Mesothelial cell of epicardium (in vitro differentiated cells): Measurements from ENCODE around the gene PCSK1. TPM values are rescaled to one million over a fixed set of nuclear protein-coding genes. Genes with fewer than 3 reads are reported as not detected.

Source experiments
- DNase-seq, 2 experiments: peaks; one replicate each; pipeline ENCODE4 v3.0.0; 2021; ENCODE audit warnings: low spot score in 2 of 2; ENCODE audit not compliant: unreplicated experiment in 2 of 2
- H3K27ac Mint-ChIP-seq: 2 replicates; pipeline ENCODE4 v1.8.0; 2021; ENCODE audit warnings: mixed read lengths
- H3K27me3 Mint-ChIP-seq: 2 replicates; pipeline ENCODE4 v1.8.0; 2021; ENCODE audit warnings: low read depth, mixed read lengths
- H3K36me3 Mint-ChIP-seq: 2 replicates; pipeline ENCODE4 v1.8.0; 2021; ENCODE audit warnings: mixed read lengths
- H3K4me1 Mint-ChIP-seq: 2 replicates; pipeline ENCODE4 v1.8.0; 2021; ENCODE audit warnings: mixed read lengths
- H3K4me3 Mint-ChIP-seq: 2 replicates; pipeline ENCODE4 v1.8.0; 2021; ENCODE audit warnings: mild to moderate bottlenecking, moderate library complexity, mixed read lengths
- H3K9me3 Mint-ChIP-seq: 2 replicates; pipeline ENCODE4 v1.8.0; 2021; ENCODE audit warnings: mixed read lengths
- total RNA-seq: library from RNA; stranded (reverse); gene quantifications from 3 replicates; pipeline ENCODE4 v1.2.1, GENCODE V29; 2021
- TF ChIP-seq, protein P1 (sequence below): fragments of 200-600 bp; sonication (generic); IDR thresholded peaks from one replicate; pipeline ENCODE4 v1.5.0; 2021; ENCODE audit warnings: antibody characterized with exemption; ENCODE audit not compliant: unreplicated experiment

PCSK1 gene
- total RNA-seq, 1 donor from 2014 or later: not detected

DNA sequence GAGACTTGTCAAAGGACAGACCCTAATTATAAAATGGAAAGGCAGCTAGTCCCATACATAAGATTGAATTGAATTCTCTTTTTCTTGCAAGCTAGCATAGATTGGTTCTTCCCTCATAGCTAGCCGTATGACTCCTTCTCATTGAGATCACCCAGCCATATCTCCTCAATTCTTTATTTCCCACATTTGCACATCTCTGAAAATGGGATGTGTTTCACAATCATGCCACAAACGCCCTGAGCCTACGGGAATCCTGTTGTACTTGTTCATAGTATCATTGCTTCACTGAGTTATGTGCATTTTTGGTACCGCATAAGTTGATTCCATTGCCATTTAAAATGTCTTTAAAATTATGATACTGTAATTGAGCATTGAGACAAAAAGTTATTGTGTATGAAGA is 90.5 kb downstream of the PCSK1 start:
- Mint-ChIP-seq H3K9me3 (no peaks in the 10 kb centered on the region), H3K4me1 (peaks cover 8% of the 10 kb centered on the region), H3K36me3 (no peaks in the 10 kb centered on the region), H3K4me3 (no peak overlapping the region), H3K27ac (no peak overlapping the region), H3K27me3 (peaks cover 21% of the 10 kb centered on the region)
- TF ChIP-seq, protein P1, sequence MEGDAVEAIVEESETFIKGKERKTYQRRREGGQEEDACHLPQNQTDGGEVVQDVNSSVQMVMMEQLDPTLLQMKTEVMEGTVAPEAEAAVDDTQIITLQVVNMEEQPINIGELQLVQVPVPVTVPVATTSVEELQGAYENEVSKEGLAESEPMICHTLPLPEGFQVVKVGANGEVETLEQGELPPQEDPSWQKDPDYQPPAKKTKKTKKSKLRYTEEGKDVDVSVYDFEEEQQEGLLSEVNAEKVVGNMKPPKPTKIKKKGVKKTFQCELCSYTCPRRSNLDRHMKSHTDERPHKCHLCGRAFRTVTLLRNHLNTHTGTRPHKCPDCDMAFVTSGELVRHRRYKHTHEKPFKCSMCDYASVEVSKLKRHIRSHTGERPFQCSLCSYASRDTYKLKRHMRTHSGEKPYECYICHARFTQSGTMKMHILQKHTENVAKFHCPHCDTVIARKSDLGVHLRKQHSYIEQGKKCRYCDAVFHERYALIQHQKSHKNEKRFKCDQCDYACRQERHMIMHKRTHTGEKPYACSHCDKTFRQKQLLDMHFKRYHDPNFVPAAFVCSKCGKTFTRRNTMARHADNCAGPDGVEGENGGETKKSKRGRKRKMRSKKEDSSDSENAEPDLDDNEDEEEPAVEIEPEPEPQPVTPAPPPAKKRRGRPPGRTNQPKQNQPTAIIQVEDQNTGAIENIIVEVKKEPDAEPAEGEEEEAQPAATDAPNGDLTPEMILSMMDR: no peak
- DNase-seq: no peak

Other genes starting within 250 kb of the PCSK1 start
- 126 to 133 TPM (median 132 TPM) in 3 replicates for gene CAST, start 229.1 kb upstream of the PCSK1 start, total RNA-seq